Amygdala (tissue), 56 donors: ENCODE measurements around the gene MRPL24.

Experiments used
- DNase-seq, 56 donors: peaks; one replicate each; lab custom pipeline; 2025; lab: John Stamatoyannopoulos, UW

The MRPL24 gene

DNA sequence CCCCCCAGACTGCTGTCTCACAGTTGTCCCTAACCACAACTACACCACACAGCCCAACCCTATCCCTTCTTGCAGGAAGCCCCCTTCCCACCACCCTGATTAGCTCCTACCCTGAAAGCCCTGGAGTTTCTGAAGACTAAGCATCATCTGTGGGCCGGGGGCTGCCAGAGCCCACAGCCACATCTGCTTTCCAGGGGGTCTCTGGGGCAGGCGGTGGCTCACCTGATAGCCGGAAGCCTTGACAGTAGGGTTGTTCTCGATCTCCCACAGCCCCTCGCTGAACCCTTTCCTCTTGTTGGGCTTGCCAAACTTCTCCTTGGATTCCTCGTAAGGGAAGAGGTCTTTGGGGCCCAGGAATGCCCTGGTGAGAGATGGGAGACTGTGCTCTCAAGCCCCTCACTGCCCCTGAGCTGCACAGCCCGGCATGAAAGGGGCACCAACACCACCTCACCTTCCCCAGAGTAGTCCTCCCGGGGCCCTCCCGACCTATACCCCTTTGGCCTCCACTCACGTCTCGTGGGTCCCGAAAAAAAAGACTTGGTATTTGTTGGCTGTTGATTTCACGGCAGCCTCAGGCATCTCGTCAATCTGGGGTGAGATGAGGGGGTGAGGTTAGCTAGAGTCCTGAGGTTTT is 4.0 kb upstream of the MRPL24 start:
- DNase-seq, result no peak

DNA sequence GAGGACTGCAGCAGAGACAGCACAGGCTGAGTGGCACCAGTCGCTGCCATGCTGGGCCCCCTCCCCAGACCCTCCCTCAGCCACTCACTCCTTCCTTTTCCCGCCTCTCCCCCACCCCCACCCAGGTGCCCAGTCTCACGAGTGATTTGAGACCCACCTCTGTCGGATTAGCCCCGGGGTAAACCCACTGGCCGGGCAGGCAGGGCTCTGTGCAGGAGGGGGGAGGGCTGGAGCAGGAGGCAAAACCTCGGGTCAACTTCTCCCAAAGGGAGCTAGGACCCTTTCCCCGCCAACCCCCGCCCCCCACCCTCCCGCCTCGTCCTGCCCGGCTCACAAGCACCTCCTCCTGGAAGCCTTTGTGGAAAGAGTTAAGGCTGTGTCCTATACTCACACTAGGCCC is 3.5 kb upstream of the MRPL24 start:
- no peak for DNase-seq

DNA sequence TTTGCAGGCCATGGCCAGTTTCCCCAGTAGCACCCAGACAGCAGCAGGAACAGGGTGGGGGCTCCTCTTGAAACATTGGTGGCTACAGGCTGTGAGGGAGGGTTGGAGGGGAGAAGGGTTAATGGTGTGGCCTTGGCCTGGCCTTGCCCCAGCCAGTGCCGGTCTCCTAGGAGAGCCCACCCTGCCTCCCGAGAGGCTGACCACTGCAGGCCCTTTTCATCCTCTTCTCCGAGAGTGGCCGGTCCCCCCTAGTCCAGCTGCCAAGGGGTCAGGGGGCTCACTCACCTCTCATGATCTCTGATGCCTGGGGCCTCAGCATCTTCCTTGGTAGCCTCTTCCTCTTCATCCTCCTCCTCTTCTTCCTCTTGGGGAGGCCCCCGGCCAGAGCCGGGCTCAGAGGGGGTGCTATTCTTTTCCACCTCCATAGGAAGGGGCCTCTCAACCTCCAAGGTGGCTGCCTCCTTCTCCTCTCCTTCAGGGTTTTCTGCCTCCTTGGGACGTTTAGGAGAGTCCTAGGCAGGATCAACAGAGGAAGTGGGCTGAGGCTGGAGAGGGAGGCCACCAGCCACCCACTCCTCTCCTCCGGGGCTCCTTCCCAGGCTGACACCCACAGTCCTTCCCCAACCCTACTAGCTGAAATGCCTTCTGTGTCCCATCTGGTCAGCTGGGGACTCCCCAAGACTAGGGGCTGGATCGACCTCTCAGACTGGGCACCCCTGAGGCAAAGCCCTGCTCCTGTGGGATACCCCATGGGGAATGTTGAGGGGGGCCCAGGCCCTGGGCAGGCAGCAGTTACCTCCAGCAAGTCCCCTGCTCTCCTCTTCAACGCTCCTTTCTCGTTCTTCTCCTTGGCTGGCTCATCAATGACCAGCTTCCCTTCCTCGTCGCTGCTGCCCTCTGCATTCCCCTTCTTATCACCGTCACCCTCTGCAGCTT is 2.7 kb upstream of the MRPL24 start:
- DNase-seq, result no peak

DNA sequence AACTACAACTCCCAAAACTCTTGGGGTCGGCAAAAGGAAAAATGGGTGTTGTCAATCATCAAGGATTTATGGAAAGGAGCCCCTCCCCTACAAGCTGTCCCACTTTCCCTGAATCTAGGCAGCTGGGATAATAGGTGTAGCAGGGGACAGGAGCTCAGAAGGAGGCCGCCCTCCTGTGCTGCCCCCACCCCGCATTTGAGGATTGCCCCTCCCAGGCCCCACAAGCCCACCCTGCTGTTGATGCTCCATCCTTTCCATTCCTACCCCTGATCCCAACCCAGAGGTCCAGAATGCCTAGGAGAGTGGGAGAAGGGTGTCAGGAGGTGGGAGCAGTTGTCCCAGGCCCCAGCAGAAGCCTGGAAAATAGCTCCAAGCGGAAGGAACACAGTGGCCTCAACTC is 1.9 kb upstream of the MRPL24 start:
- no peak for DNase-seq

DNA sequence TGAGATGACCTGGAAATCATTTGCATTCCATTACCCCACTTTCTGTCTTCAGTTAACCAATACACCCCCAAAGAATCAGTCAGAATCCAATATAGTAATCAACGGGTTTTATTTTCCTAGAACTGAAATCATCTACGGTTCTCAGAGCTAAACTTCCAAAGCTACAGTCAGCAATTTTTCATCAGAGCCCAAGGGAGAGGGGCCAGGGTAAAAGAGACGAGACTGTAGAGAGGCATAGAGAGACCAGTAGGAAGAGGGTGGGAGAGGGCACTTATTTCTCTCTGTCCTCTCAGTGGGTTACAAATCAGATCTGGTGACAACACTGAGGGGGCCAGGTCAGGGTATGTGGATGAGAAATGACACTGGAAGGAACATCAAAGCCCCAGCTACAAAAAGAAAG is 1.1 kb upstream of the MRPL24 start:
- no peak for DNase-seq

DNA sequence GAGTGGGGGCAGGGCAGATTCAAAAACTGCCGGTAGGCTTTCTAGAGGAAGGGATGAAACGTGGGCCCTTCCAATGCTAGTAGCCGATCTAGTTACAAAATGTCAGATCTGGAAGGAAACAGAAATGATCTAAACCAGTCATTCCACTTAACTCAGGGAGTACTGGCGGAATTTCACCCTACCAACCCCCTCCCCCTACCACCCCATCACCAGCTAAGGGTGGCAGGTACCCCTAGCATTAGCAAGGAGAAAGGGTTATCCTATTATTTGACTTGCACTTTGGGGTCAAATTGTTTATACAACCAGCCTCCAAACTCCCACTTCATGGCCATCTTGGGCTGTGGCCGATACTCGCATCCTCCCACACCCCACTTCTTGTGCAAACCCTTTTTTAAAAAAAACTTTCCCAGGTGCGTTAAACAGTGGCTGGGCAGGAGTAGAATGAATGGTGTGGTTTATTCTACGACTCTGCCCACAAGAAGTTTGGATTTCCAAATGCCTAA is 644 bp upstream of the MRPL24 start:
- DNase-seq, result no peak

DNA sequence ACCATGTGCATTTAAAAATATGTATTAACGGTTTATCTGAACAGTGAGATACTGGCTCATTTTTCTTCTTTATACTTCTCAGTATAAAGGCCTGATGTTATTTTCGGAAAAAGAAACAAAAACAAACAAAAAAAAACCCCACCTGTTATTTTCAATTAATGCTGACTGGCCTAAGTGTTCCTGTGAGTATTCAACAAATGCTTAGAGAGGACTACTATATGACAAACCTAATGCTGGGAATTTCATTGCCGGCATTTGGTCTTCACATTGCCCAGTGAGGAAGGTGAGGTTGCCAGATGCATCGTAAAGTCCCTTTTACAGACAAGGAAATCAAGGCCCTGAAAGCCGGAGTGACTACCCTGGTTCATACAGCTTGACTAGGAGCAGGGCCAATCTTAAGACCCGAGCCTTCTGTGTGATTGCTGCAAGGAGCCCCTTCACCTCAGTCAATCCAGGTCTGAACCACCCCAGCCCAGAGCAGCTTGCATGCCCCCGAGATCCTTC is 599 bp downstream of the MRPL24 start:
- peak in 1 of 56 donors; percentile 16 for DNase-seq

DNA sequence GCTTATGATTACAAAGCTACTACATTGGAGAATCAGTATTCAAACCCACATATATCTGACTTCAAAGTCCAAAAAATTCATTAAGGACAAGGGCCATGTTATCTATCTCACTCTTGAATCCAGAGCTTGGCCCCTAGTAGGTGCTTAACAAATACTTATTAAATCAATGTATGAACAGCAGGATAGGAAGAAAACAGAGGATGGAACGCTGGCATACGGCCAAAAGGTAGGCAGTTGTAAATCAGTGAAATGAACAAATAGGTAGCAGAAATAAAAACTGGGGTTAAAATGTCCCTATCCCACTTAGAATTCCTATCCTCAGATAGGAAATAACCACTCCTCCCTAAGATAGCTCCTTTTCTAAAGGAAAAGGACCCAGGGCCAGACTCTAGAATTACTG is 2.0 kb downstream of the MRPL24 start:
- no peak for DNase-seq

DNA sequence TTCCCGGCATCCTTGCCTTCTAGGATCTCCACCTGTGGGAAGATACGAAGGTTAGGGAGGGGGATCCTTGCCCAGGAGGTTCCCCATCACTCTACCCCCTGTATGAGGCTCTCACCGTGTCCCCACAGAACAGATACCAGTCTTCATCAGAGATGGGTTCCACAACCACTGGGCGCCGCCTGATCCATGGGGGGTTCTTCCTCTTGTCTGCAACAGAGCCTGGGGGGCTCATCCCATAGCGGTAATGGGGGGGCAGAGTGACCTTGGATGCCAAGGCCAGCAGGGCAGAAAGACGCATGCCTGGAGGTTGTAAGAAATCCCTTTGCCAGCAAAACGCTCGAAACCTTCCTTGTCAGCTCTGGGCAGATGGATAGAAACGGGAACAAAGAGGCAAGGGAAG is 2.5 kb downstream of the MRPL24 start:
- DNase-seq, result no peak

DNA sequence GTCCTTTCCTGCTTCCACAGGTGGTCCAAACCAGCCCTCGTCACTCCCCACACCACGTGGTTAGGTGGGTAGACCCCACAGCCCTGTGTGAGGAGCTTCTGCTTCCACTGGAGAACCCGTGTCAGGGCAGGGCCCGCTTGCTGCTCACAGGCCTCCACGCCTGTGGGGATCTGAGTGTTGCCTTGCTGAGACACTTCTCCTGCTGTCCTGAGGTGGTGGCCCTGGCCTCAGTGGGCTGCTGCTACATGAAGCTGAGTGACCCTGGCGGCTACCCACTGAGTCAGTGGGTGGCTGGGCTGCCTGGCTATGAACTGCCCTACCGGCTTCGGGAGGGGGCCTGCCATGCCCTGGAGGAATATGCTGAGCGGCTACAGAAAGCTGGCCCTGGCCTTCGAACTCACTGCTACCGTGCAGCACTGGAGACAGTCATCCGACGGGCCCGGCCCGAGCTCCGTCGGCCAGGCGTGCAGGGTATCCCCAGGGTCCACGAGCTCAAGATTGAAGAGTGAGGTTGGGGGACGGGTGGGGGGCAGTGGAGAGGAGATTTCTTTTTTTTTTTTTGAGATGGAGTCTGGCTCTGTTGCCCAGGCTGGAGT is 6.8 kb downstream of the MRPL24 start:
- DNase-seq, result no peak

DNA sequence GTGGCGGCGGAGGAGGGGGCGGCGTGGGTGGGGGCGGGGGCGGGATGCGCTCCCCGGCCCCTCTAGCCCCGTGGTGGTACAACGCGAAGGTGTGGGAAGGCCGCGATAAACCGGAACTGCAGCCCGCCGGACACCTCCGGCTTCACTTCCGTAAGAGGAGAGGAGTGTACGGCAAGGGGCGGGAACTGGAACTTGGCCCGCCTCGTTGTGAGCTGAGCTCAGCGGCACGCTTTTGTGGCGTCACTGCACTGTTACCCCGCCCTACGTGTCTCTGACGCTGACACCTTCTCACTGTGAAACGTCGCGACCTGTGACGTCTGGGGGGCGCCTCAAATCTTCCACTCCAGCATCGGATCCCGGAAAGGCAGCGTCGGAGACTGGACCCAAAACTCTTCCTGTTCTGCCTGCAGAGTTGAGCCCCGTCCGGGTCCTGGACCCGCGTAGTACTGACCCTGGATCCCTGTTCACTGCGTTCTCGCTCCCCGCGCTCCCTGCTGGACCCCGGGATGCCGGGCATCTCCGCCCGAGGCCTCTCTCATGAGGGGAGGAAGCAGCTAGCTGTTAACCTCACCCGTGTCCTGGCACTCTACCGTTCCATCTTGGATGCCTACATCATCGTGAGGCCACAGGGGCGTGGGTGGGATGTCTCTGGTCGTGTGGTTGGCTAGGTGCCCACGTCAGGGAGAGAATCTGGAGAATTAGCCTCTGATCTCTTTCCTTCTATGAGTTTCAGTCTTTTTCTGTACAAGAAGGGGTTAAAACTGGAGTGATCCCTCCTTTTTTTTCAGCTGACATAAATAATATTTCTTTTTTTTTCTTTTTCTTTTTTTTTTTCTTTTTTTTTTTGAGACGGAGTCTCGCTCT is 12.1 kb downstream of the MRPL24 start, which contains the start of gene ISG20L2:
Gene ISG20L2, minus strand, starts transcription at position 168 of the 864 bp plus-strand sequence. CDS start 1,114 bp downstream, outside the sequence.
- DNase-seq, result peak; percentile 65 to 97 (median 89)

DNA sequence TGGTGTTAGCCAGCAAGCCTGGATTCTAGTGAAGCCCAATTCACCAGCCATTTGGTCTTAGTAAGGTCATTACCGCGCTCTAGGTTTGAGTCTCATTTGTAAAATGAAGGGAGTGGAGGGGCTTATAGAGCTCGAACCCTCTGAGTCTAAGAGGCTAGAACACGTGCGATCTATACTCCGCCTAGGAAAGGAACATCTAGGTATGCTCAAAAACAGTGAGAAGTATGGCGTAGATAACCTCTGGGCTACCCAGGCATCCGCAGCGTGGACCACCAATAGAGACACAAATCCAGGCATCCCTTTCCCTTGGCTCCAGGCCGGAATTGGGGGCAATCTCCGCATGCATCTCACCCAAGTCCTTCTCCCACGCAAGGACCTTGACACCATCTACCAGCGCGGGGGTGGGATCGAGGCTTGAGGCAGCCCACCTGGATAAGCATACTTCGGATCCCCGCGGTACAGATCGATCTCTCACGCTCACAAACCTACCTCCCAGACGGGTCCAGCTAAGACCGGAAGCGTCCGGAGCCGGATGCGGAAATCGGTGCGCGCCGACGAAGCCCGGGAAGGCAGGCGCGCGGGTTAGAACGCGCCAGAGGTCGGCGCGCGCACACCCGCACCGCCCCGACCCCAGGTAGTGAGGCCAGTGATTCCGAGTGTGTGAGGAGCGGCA is 12.8 kb downstream of the MRPL24 start, which contains the start of gene METTL25B:
Gene METTL25B, plus strand, starts transcription at position 544 of the 673 bp plus-strand sequence. CDS start 636 bp downstream, outside the sequence.
- DNase-seq, result peak in 53 of 56 donors; percentile 32 to 92 (median 81)

DNA sequence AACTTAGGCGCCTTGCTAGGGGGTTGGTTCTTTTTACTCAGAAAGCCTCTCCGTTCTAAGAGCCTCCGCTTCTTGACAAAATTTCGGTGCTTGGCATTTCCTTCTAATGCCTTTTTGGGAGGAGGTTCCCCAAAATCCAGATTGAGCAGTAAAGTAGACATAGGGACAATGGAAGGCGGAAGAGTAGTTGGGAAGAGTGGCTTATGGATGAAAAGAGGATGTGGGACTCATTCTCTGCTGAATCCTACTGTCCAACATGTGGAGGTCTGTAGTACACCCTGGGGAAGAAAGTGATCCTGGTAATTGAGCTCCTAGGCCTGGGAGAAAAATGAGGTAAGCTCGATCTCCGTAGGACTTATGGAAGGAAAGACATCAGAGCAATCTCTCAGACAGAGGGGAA is 13.4 kb downstream of the MRPL24 start:
- no peak for DNase-seq

DNA sequence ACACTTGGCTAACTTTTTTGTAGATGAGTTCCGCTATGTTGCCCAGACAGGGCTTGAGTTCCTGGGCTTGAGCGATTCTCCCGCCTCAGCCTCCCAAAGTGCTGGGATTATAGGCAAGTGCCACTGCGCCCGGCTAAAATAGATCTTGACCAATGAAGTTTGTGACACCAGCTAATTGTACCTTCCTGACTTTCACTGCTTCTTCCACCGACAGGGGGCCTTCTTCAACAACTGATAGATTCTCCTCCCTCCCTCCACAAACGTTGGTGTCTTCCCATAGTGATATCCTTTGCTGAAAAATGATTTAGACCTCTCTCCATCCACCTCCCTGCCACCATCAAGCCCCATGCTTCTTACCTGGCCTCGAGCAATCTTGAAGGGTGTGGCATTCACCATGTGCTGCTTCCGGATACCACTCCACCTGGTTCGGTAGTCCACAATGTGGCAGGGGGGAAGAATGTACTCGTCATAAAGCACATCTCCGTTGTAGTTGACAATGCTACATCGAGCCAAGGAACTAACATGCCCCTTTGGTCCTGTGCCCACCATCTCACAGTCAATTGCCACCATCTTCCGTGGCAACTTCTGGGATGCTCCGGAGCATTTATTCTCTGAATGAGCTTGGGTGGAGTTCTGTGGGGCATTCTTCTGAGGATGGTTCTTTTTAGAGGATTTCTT is 14.2 kb downstream of the MRPL24 start:
- peak in 7 of 56 donors; percentile 5 to 57 (median 22) for DNase-seq

DNA sequence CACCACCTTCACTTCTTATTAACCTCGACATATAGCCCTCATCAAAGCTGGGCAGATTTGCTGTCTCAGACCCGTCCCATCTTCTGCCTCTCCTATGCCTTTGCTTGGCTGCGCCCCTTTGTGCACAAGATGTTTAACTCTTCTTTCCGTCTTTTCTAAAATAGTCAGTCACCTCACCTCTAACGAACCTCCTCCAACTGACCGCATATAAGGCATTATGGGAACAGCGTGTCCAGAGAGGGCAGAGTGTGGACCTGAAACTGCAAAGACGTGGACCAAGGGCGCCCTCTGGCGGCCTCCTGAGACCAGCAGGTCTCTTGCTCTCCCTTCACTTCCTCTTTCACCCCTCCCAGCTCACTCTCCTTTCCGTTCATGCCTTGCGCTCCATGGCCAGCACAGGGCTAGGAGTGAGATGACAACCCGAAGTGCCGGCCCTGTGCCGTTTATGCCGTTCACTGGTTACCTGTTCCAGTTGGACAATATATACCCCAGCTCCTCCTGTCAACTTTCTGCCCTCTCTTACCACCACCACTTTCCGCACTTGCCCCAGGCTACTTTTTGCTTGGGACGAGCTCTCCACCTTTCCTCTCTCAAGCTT is 15.1 kb downstream of the MRPL24 start:
- DNase-seq, result peak in 54 of 56 donors; percentile 18 to 93 (median 65)

DNA sequence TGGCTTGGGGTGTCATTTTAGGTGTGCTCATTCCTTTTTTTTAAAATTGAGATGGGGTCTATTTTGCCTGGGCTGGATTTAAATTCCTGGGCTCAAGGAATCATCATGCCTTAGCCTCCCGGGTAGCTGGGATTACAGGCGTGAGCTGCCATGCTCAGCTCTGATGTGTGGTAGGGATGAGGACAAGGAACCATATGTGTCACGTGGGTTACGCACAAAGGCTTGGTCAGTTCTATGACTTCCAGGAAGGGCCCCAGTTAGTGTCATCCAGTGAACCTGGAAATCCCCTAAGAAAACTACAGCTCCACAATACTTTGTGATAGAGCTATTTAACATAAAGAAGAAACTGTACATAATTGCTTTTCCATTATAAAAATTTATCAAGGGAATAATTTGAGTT is 19.4 kb downstream of the MRPL24 start:
- DNase-seq, result no peak

DNA sequence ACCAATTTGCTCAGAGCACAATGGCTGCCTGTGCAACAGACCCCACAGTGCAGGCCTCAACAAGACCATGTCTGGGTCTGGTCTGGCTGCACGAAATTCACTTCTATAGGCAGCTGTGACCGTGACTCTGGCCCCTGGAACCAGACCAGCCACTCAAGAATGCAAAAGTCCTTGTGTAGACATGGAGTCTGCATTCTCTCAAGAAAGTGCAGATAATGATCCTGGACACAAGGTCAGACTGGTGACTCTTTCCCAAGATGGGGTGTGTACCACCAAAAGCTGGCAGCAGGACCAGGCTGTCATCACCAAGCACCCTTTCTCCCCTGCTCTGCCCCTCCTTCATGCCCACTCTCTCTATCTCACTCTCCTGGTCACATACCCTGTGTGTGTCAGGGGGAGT is 19.8 kb downstream of the MRPL24 start:
- DNase-seq, result no peak

DNA sequence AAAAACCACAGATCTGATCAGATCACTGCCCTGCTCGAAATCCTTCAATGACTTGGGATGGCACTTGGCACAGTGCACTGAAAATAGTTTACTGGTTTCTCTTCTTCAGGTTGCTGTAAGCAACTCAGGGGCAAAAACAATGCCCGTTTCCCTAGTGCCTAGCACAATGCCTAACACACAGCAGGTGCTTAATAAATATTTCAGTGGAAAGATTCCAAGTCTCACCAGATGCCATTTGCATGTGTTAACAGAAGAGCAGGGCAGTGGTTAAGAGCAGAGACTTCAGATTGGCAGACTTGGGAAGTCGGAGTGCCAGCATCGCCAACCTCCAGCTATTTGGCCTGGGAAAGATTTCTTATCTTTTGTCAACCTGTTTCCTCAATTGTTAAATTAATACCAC is 23.5 kb downstream of the MRPL24 start:
- no peak for DNase-seq
